Measurements from ENCODE around the gene UBXN10. TPM values are rescaled to one million over a fixed set of nuclear protein-coding genes. Genes with fewer than 3 reads are reported as not detected.

The UBXN10 gene
- total and polyA plus RNA-seq, 8 donors: 1.8 to 6.4 (median 4.6) TPM

DNA sequence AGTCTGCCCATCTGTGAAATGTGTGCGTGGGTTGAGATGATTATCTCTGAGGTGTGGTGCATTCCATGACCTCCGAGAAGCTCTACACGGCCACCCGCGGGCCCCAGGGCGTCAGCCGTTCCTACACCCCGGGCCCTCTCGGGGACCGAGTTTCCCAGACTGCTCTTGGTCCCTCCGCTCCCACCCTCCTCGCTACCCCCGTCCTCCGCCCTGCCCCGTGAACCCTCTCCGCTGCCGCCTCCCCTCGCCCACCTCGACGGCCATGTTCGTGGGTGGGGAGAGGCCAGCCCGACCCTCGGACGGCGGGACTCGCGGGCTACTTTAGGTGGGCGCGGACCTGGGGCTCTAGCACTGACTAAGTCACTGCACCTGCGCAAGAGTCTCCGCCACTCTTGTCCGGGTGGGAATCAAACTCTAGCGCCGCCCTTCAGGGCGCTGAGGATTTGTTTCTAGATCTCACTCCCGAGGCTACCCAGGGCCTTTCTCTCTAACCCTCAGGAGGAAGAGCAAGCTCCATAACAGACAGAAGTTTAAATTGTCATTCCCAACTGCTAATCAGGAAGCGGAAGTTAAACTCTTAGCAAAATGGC is 57.1 kb downstream of the UBXN10 start:
- ATAC-seq: no peak
- H3K4me3 ChIP-seq: no peak overlapping the region
- no peaks in the 10 kb centered on the region for H3K36me3 ChIP-seq
- intact Hi-C loops (cut with DNase I): no loop called here
- DNase-seq: peak in 1 of 4 donors; percentile 69
- H3K27me3 ChIP-seq: peaks cover 0 to 55% of the 10 kb centered on the region in 2 donors
- no peaks in the 10 kb centered on the region for H3K4me1 ChIP-seq
- TF ChIP-seq, protein P1, sequence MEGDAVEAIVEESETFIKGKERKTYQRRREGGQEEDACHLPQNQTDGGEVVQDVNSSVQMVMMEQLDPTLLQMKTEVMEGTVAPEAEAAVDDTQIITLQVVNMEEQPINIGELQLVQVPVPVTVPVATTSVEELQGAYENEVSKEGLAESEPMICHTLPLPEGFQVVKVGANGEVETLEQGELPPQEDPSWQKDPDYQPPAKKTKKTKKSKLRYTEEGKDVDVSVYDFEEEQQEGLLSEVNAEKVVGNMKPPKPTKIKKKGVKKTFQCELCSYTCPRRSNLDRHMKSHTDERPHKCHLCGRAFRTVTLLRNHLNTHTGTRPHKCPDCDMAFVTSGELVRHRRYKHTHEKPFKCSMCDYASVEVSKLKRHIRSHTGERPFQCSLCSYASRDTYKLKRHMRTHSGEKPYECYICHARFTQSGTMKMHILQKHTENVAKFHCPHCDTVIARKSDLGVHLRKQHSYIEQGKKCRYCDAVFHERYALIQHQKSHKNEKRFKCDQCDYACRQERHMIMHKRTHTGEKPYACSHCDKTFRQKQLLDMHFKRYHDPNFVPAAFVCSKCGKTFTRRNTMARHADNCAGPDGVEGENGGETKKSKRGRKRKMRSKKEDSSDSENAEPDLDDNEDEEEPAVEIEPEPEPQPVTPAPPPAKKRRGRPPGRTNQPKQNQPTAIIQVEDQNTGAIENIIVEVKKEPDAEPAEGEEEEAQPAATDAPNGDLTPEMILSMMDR (IDR thresholded peaks at IDR 0.05): no peak
- H3K27ac ChIP-seq: no peak overlapping the region
- no peaks in the 10 kb centered on the region for H3K9me3 ChIP-seq

Other genes starting within 250 kb of the UBXN10 start
- 10 to 100 TPM; 41.5 to 65.7 TPM for gene PLA2G2A, start 206.5 kb upstream of the UBXN10 start, total RNA-seq
- gene PLA2G2A, start 206.5 kb upstream of the UBXN10 start, polyA plus RNA-seq (ENCODE audit: insufficient read length in 6 of 6): 1 to 10 TPM in 3 of 6 donors, under 1 TPM in 3; 0.73 to 2.0 (median 1.2) TPM
- 1 to 10 TPM; 4.9 to 5.5 TPM for gene PLA2G5, start 115.9 kb upstream of the UBXN10 start, total RNA-seq
- gene PLA2G5, start 115.9 kb upstream of the UBXN10 start, polyA plus RNA-seq (ENCODE audit: insufficient read length in 6 of 6): 1 to 10 TPM in 1 of 6 donors, under 1 TPM in 5; 0.41 to 1.1 (median 0.78) TPM
- gene PLA2G2D, start 66.6 kb upstream of the UBXN10 start, total RNA-seq: not detected
- gene PLA2G2D, start 66.6 kb upstream of the UBXN10 start, polyA plus RNA-seq (ENCODE audit: insufficient read length in 6 of 6): under 1 TPM in 5 of 6 donors, not detected in 1; 0.07 to 0.15 (median 0.09) TPM
- not detected for gene PLA2G2F, start 46.8 kb upstream of the UBXN10 start, total RNA-seq
- not detected for gene PLA2G2F, start 46.8 kb upstream of the UBXN10 start, polyA plus RNA-seq (ENCODE audit: insufficient read length in 6 of 6)
- gene PLA2G2C, start 422 bp downstream of the UBXN10 start, total RNA-seq: not detected
- gene PLA2G2C, start 422 bp downstream of the UBXN10 start, polyA plus RNA-seq (ENCODE audit: insufficient read length in 6 of 6): under 1 TPM in 5 of 6 donors, not detected in 1; 0.06 to 0.16 (median 0.11) TPM
- under 1 TPM; 0.15 to 0.29 TPM for gene VWA5B1, start 104.8 kb downstream of the UBXN10 start, total RNA-seq
- 1 to 10 TPM in 1 of 6 donors, under 1 TPM in 5; 0.66 to 1.2 (median 0.79) TPM for gene VWA5B1, start 104.8 kb downstream of the UBXN10 start, polyA plus RNA-seq (ENCODE audit: insufficient read length in 6 of 6)